ENCODE data around the gene BUB1. TPM values are rescaled to one million over a fixed set of nuclear protein-coding genes. Genes with fewer than 3 reads are reported as not detected.

Gene BUB1
- total RNA-seq, 1 experiment from 2014 or later = 80.2 TPM

- Histone ChIP-seq H4K20me1 (ENCODE audit: insufficient read depth) (no peaks in the 10 kb centered on the region), H3K36me3 (ENCODE audit: control insufficient read depth in 1 of 2, insufficient read depth in 2 of 2, low read length in 2 of 2) (peaks cover 35 to 60% of the 10 kb centered on the region in 2 experiments), H3K9me2 (ENCODE audit: insufficient read depth) (no peaks in the 10 kb centered on the region), H3K27ac (ENCODE audit: low read depth, low read length) (no peak overlapping the region), H3K27me3 (ENCODE audit: insufficient read depth, low read length) (no peaks in the 10 kb centered on the region), H3K79me2 (ENCODE audit: insufficient read depth, low read length) (peaks cover 14% of the 10 kb centered on the region; the same call in 1 of the 2 replicates), H2AFZ (ENCODE audit: low read depth, low read length, poor library complexity, severe bottlenecking) (no peak overlapping the region), H3K4me1 (ENCODE audit: control insufficient read depth in 1 of 2, insufficient read depth in 2 of 2, low read length in 2 of 2) (no peaks in the 10 kb centered on the region), H3K9me3 (ENCODE audit: control insufficient read depth in 1 of 2, insufficient read depth in 1 of 2, low read depth in 1 of 2, low read length in 2 of 2) (no peaks in the 10 kb centered on the region), H3K9ac (ENCODE audit: low read length) (no peak overlapping the region), H3K4me2 (ENCODE audit: low read length) (no peak overlapping the region), H3K4me3 (replicated peaks in 1 of 2; ENCODE audit: low read depth in 1 of 2, low read length in 2 of 2) (no peak overlapping the region)
- intact Hi-C loops (cut with micrococcal nuclease) = no loop called here
- DNase-seq (ENCODE audit: low read depth, low spot score) = no peak
- RAD21 ChIA-PET (ENCODE audit: low non-redundant PET in 1 of 2, low total read pairs in 2 of 2, uncharacterized antibody in 2 of 2, unreplicated experiment in 2 of 2) = no interaction called here
- TF ChIP-seq ZFX (IDR thresholded peaks at IDR 0.05) (no peak), EGR1 (IDR thresholded peaks at IDR 0.05; ENCODE audit: low read depth) (no peak), SP1 (IDR thresholded peaks at IDR 0.05; ENCODE audit: low read depth) (no peak), ZNF274 (IDR thresholded peaks at IDR 0.05; ENCODE audit: low read depth, low read length) (no peak), CBX3 (IDR thresholded peaks at IDR 0.05; ENCODE audit: low read depth) (no peak), ZBTB33 (IDR thresholded peaks at IDR 0.05; ENCODE audit: extremely low read depth, insufficient replicate concordance, low read length) (no peak), YY1 (IDR thresholded peaks at IDR 0.05; ENCODE audit: extremely low read depth, insufficient replicate concordance, low read depth, low read length) (no peak), CTCF (IDR thresholded peaks at IDR 0.05 in 2 of 3, conservative IDR thresholded peaks at IDR 0.05 in 1 of 3; ENCODE audit: borderline replicate concordance in 1 of 3, insufficient read depth in 1 of 3, low read depth in 2 of 3, low read length in 2 of 3) (no peak), CEBPB (IDR thresholded peaks at IDR 0.05; ENCODE audit: low read depth) (no peak), FOSL1 (IDR thresholded peaks at IDR 0.05; ENCODE audit: low read depth) (no peak), POLR2A (IDR thresholded peaks at IDR 0.05; ENCODE audit: borderline replicate concordance, extremely low read depth, insufficient read depth, insufficient read length) (no peak), REST (IDR thresholded peaks at IDR 0.05; ENCODE audit: low read depth) (no peak), ATF3 (IDR thresholded peaks at IDR 0.05) (no peak), JUND (IDR thresholded peaks at IDR 0.05) (no peak), TCF7L2 (IDR thresholded peaks at IDR 0.05; ENCODE audit: borderline replicate concordance, extremely low read depth, insufficient read depth, insufficient read length) (no peak), POLR2AphosphoS5 (IDR thresholded peaks at IDR 0.05; ENCODE audit: low read depth, low read length) (no peak), MAX (IDR thresholded peaks at IDR 0.05) (no peak), EZH2phosphoT487 (IDR thresholded peaks at IDR 0.05; ENCODE audit: borderline replicate concordance) (no peak)
- ATAC-seq = no peak
- CTCF ChIA-PET = no interaction called here
- no TSS peak for BruUV-seq (replicated peaks)
- POLR2A ChIA-PET = no interaction called here
Observed at GRCh38 chr2:110638004-110638403, 39.9 kb downstream of the BUB1 start.
